Endodermal cell (in vitro differentiated cells): ENCODE results near the gene CD38. TPM values are rescaled to one million over a fixed set of nuclear protein-coding genes. Genes with fewer than 3 reads are reported as not detected.

Source experiments
- DNase-seq: peaks from one replicate; pipeline ENCODE4 v3.0.0-alpha.2; 2017
- H3K27ac ChIP-seq: 2 replicates; pipeline ENCODE4 v1.5.1; 2013; ENCODE audit warnings: mild to moderate bottlenecking, low read depth, low read length, moderate library complexity
- H3K27me3 ChIP-seq: 2 replicates; pipeline ENCODE4 v1.6.1; 2013; ENCODE audit warnings: mild to moderate bottlenecking, low read length, moderate library complexity; ENCODE audit not compliant: insufficient read depth, control insufficient read depth, poor library complexity, severe bottlenecking
- H3K36me3 ChIP-seq: 2 replicates; pipeline ENCODE4 v1.7.0; 2013; ENCODE audit warnings: mild to moderate bottlenecking, low read length, moderate library complexity; ENCODE audit not compliant: control insufficient read depth, insufficient read depth
- H3K4me1 ChIP-seq: one replicate; pipeline ENCODE4 v1.7.0; 2013; ENCODE audit warnings: low read length; ENCODE audit not compliant: control insufficient read depth, insufficient read depth
- H3K4me3 ChIP-seq: 2 replicates; pipeline ENCODE4 v1.5.1; 2013; ENCODE audit warnings: mild to moderate bottlenecking, low read length, moderate library complexity
- H3K9ac ChIP-seq: 2 replicates; pipeline ENCODE4 v1.6.1; 2013; ENCODE audit warnings: mild to moderate bottlenecking, low read length, moderate library complexity; ENCODE audit not compliant: poor library complexity, severe bottlenecking; ENCODE audit errors: extremely low read depth
- H3K9me3 ChIP-seq: 2 replicates; pipeline ENCODE4 v1.6.1; 2013; ENCODE audit warnings: mild to moderate bottlenecking, low read length, moderate library complexity; ENCODE audit not compliant: control insufficient read depth
- H3K27ac Mint-ChIP-seq: 2 replicates; pipeline ENCODE4 v1.8.0; 2020; ENCODE audit warnings: mixed read lengths
- H3K27me3 Mint-ChIP-seq: 2 replicates; pipeline ENCODE4 v1.8.0; 2021; ENCODE audit warnings: mild to moderate bottlenecking, mixed read lengths; ENCODE audit not compliant: insufficient read depth
- H3K36me3 Mint-ChIP-seq: 2 replicates; pipeline ENCODE4 v1.8.0; 2020; ENCODE audit warnings: low read depth, mixed read lengths
- H3K4me1 Mint-ChIP-seq: 2 replicates; pipeline ENCODE4 v1.8.0; 2020; ENCODE audit warnings: mixed read lengths
- H3K4me3 Mint-ChIP-seq: 2 replicates; pipeline ENCODE4 v1.8.0; 2020; ENCODE audit warnings: mild to moderate bottlenecking, moderate library complexity, mixed read lengths
- H3K9me3 Mint-ChIP-seq: 2 replicates; pipeline ENCODE4 v1.8.0; 2020; ENCODE audit warnings: mild to moderate bottlenecking, mixed read lengths
- WGBS, 2 experiments: methylation state at CpG; one replicate each; pipeline versions ENCODE4 v1.1.5 to v1.1.7; 2013; ENCODE audit warnings: missing lambda C conversion rate in 2 of 2, mixed read lengths in 1 of 2; ENCODE audit not compliant: insufficient coverage in 1 of 2, insufficient read length in 1 of 2; 5-methylcytosine and 5-hydroxymethylcytosine counted together
- total RNA-seq, 2 donors: library from RNA; stranded (reverse); fragmentation: NEBNext Ultra II Directional in 1 of 2; extraction: Animal tissue kit (Norgen Biotek cat#: 25700) in 1 of 2; gene quantifications; 2 replicates in 1 of 2; 3 replicates in 1 of 2; pipeline ENCODE4 v1.2.1, GENCODE V29; 2021
- TF ChIP-seq, protein P1 (sequence below): fragments of 200-600 bp; sonication (generic); conservative IDR thresholded peaks from 2 replicates; pipeline ENCODE4 v1.5.0; 2021; ENCODE audit warnings: antibody characterized with exemption, mild to moderate bottlenecking

CD38 gene
- total RNA-seq, 2 donors from 2014 or later: 0.11 TPM; not detected in 1

DNA sequence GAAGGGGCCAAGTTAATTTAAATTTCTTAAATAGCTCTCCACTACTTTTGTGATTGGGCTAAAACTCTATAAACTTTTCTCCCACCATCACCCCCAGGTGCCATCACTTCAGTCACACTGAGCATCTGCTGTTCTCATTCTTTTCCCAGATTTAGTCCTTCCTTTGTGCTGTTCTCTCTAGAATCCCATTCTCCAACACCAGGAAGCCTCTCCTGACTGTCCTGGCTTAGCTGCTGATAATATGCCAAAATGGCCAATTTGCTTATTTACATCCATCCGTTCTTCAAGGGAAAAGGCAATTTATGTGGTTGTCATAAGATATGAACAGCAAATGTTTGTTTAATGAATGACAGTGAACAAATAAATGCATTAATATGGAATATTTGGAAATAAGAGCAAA lies 116.3 kb downstream of the CD38 start:
- Mint-ChIP-seq H3K27ac (no peak overlapping the region), H3K9me3 (no peaks in the 10 kb centered on the region), H3K36me3 (no peaks in the 10 kb centered on the region), H3K4me3 (no peak overlapping the region), H3K27me3 (no peaks in the 10 kb centered on the region), H3K4me1 (no peaks in the 10 kb centered on the region)
- Histone ChIP-seq H3K9ac (no peak overlapping the region), H3K4me1 (no peaks in the 10 kb centered on the region), H3K9me3 (no peaks in the 10 kb centered on the region), H3K27ac (no peak overlapping the region), H3K27me3 (no peaks in the 10 kb centered on the region), H3K36me3 (no peaks in the 10 kb centered on the region), H3K4me3 (no peak overlapping the region)
- 94 to 100% methylated on average over 1 of the region's 1 CpG for WGBS, 2 experiments
- TF ChIP-seq, protein P1, sequence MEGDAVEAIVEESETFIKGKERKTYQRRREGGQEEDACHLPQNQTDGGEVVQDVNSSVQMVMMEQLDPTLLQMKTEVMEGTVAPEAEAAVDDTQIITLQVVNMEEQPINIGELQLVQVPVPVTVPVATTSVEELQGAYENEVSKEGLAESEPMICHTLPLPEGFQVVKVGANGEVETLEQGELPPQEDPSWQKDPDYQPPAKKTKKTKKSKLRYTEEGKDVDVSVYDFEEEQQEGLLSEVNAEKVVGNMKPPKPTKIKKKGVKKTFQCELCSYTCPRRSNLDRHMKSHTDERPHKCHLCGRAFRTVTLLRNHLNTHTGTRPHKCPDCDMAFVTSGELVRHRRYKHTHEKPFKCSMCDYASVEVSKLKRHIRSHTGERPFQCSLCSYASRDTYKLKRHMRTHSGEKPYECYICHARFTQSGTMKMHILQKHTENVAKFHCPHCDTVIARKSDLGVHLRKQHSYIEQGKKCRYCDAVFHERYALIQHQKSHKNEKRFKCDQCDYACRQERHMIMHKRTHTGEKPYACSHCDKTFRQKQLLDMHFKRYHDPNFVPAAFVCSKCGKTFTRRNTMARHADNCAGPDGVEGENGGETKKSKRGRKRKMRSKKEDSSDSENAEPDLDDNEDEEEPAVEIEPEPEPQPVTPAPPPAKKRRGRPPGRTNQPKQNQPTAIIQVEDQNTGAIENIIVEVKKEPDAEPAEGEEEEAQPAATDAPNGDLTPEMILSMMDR: no peak
- DNase-seq: no peak

- H3K9me3 ChIP-seq: no peaks in the 10 kb centered on the region
- no peak overlapping the region for H3K9ac ChIP-seq
- no peak overlapping the region for H3K4me3 ChIP-seq
- no peak for DNase-seq
- H3K27me3 Mint-ChIP-seq: peaks cover 2% of the 10 kb centered on the region
- 86 to 97% methylated on average over 3 to 4 of the region's 4 CpGs for WGBS, 2 experiments
- H3K36me3 ChIP-seq: no peaks in the 10 kb centered on the region
- H3K27me3 ChIP-seq: no peaks in the 10 kb centered on the region
- no peak overlapping the region for H3K27ac Mint-ChIP-seq
- H3K36me3 Mint-ChIP-seq: no peaks in the 10 kb centered on the region
- H3K4me1 Mint-ChIP-seq: no peaks in the 10 kb centered on the region
- H3K9me3 Mint-ChIP-seq: no peaks in the 10 kb centered on the region
- no peak overlapping the region for H3K4me3 Mint-ChIP-seq
- TF ChIP-seq, protein P1: no peak
- no peaks in the 10 kb centered on the region for H3K4me1 ChIP-seq
- H3K27ac ChIP-seq: no peak overlapping the region
Measured at GRCh38 chr4:15894921-15895916, 117.1 kb downstream of the CD38 start.

DNA sequence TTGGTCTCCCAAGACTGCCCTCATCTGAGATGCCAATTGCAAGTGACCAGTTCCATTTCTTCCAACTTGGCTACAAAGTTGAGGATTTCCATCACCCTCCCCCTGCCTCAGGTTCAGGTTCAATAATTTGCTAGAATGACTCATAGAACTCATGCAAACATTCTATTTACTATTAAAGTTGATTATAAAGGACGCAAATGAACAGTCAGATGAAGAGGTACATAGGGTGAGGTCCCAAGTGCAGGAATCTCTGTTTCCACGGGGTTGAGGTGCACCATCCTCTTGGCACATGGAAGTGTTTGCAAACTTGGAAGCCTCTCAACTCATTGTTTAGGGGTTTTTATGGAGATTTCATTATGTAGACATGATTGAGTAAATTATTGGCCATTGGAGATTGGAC lies 119.4 kb downstream of the CD38 start:
- Mint-ChIP-seq H3K36me3 (no peaks in the 10 kb centered on the region), H3K4me1 (no peaks in the 10 kb centered on the region), H3K27me3 (peaks cover 2% of the 10 kb centered on the region), H3K27ac (no peak overlapping the region), H3K9me3 (no peaks in the 10 kb centered on the region), H3K4me3 (no peak overlapping the region)
- H3K4me1 ChIP-seq: no peaks in the 10 kb centered on the region
- H3K9ac ChIP-seq: no peak overlapping the region
- H3K4me3 ChIP-seq: no peak overlapping the region
- no peaks in the 10 kb centered on the region for H3K27me3 ChIP-seq
- no peaks in the 10 kb centered on the region for H3K9me3 ChIP-seq
- no peaks in the 10 kb centered on the region for H3K36me3 ChIP-seq
- WGBS, 2 experiments: 83 to 94% methylated on average over 1 to 2 of the region's 2 CpGs
- H3K27ac ChIP-seq: no peak overlapping the region
- TF ChIP-seq, protein P1: no peak
- DNase-seq: peak; percentile 7
